NCI-H226 (cell line): ENCODE measurements around the gene MRNIP.

ENCODE experiments used
- DNase-seq: peaks from one replicate; pipeline ENCODE4 v3.0.0-alpha.2; 2015

Gene MRNIP, protein sequence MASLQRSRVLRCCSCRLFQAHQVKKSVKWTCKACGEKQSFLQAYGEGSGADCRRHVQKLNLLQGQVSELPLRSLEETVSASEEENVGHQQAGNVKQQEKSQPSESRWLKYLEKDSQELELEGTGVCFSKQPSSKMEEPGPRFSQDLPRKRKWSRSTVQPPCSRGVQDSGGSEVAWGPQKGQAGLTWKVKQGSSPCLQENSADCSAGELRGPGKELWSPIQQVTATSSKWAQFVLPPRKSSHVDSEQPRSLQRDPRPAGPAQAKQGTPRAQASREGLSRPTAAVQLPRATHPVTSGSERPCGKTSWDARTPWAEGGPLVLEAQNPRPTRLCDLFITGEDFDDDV

GRCh38 chr5:179858586-179859427 is at the start of gene MRNIP:
Gene MRNIP (minus strand): TSS chr5:179858817. CDS start chr5:179858796, 21 bp downstream.
- peak; percentile 93 for DNase-seq

DNA sequence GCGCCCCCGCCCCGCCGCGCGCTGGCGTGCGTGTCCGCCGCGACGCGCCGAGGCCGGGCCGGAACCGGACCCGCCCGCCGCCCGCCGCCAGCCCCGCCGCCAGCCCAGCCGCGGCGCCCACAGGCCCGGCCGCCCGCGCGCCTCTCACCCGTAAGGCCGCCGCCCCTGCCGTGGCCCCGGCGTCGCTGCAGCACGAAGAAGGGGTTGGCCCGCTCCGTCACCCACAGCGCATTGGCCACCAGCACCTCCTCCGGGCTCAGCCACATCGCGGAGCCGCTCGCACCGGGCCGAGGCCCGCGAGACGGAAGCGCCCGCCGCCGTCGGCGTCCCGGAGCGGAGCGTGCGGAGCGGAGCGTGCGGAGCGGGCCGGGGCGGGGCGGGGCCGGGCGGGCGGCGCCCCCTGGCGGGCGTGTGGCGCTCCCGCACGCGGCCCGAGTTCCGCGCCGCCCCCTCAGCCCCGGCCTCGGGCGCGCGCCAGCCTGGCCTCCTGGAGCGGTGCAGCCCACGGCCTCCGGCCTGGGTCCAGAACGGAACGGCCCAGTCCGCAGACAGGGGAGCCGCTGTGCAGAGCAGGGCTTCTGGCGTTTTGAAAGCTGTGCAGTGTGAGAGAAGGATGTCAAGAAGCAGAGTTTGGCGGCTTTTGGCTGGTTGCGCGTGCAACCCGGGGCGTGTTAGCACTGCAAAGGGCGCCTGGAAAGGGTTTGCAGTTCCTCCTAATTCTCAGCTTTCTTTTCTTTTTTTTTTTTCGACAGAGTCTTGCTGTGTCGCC is 49.1 kb upstream of the MRNIP start, which contains the start of gene TBC1D9B:
Gene TBC1D9B (minus strand): TSS at position 342 of the 769 bp plus-strand sequence. CDS start 76 bp downstream, at position 266.
- peak; percentile 57 for DNase-seq

DNA sequence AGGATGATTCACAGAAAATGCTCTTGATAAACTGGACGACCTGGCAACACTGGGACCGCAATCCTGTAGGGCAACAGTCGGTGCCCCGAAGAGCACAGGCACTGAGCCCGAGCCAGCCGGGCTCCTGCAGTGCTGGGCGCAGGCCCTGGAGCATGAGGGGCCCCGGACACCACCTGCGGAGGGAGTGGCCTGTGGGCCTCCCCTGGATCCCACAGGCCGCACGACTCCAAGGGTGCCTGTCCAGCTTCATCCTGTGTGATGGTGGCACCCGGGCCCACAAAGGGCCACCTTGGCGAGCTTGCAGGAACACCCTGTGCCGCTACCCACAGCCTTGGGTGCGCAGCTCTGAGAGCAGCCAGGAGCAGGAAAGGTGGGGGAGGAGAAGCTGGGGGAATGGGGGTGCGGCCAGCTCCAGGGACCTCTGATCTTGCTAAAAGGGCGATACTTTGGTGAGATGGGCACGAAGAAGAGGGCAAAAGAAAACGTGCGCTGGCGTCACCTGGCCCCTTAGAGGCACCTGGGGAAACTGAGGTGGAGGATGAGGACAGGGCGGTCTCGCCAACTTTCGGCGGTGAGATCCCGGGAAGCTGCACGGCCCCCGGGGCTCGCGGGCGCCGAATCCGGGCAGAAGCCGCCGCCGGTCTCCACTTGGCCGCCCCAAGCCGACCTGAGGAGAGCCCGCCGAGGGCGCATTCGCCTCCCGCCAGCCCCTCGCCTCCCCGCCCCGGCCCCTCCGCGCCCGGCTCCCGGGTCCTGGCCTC is 48.4 kb upstream of the MRNIP start:
- no peak for DNase-seq

GRCh38 chr5:179906294-179906794 is 47.7 kb upstream of the MRNIP start:
- DNase-seq = no peak

- no peak for DNase-seq
These were observed 46.5 kb upstream of the MRNIP start for GRCh38 chr5:179905161-179905560.

DNA sequence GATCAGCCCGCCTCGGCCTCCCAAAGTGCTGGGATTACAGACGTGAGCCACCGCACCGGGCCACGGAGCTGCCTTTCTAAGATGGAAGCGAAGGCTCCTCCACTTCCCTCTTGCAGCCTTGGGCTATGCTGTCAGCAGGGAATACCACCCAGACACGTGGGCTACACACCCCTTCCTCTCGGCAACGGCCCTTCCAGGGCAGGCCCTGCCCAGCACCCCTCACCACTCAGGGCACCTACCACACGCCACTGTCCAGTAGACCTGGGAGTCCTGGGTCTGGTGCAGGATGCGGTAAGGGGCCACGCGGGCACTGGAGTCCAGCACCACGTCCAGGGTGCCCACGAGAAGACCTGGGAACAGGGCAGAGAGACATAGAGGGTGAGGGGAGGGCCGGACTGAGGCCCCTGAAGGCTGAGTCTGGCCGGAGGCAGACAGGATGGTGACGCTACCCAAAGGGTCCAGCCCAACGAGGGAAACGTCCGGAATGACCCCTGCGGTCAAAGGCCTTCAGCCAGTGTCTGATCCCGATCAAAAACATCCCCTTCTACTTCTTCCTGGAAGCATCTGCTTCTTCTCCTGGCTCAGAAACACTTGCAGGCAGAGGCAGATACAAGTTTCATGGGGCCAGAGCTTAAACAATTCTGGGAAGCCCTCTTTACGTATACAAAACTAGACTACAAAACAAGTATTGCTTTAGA is 46.0 kb upstream of the MRNIP start:
- no peak for DNase-seq

DNA sequence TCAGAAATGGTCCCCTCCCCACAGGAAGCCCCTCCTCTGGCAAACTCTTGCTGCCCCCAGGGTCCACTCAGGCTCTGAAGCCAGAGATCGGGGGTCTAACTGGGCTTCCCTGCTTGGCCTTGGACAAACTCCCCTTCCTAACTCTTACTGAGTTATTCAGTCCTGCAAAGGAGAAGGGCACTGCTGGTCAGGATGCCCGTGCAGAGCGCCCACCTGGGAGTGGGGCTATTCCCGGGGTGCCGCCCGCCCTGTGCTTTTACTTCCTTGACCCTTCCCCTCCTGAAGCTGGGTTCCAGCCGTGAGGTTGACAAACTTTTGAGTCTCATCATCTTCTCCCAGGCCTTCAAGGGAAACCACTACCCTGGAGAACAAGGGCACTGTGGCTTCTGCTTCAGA is 44.1 kb upstream of the MRNIP start:
- DNase-seq = no peak

- DNase-seq = no peak
These were observed 43.5 kb upstream of the MRNIP start for GRCh38 chr5:179901915-179902762.

- DNase-seq = no peak
These were observed 42.8 kb upstream of the MRNIP start for GRCh38 chr5:179901462-179901861.

- DNase-seq = no peak
These were observed 42.1 kb upstream of the MRNIP start for GRCh38 chr5:179900711-179901110.

- DNase-seq = no peak
These were observed 41.6 kb upstream of the MRNIP start for GRCh38 chr5:179900206-179900605.

- no peak for DNase-seq
These were observed 37.2 kb upstream of the MRNIP start for GRCh38 chr5:179895861-179896260.

DNA sequence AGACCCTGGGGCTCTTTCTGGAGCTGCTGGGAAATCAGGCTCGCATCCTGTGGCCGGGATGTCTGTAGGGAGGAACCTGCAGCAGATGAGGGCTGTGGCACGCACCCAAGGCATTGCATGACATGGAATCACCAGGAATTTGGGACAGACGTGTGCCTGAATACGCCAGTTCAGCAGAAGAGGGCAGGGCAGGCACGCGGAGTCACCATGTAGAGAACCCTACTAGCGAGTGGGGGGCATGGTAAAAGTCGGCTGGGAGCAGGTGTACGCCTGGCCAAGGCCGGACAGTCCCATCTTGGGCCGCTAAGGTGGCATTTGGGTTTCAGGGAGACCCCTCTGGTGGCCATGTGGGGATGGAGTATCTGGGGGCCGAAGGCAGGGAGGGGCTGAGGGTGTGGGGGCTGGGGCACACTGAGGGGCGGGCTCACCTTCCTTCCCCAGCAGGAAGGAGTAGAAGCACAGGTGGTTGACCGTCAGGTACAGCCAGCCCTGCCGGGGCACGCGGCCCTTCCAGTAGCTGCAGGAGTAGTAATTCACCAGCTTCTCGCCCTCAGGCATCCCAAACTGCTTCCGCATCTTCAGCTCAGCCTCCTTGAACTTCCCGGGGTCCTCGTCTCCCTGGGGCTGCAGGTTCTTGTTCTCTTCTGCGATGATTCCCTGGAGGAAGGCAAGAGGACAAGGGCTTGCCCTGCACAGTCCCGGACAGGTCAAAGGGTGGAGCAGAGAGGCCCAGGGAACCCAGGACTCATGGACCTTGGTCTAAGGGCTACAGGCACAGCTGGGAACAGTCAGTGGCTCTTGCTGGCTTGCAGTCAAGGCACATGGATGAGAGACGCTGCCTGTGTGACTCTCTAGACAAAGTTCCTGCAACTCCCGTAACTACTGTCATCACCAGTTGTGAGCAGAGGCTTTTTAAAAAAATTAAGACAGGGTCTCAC is 35.6 kb upstream of the MRNIP start:
- DNase-seq = no peak

- no peak for DNase-seq
These were observed 34.7 kb upstream of the MRNIP start for GRCh38 chr5:179893076-179893957.

GRCh38 chr5:179892255-179892654 is 33.6 kb upstream of the MRNIP start:
- no peak for DNase-seq

DNA sequence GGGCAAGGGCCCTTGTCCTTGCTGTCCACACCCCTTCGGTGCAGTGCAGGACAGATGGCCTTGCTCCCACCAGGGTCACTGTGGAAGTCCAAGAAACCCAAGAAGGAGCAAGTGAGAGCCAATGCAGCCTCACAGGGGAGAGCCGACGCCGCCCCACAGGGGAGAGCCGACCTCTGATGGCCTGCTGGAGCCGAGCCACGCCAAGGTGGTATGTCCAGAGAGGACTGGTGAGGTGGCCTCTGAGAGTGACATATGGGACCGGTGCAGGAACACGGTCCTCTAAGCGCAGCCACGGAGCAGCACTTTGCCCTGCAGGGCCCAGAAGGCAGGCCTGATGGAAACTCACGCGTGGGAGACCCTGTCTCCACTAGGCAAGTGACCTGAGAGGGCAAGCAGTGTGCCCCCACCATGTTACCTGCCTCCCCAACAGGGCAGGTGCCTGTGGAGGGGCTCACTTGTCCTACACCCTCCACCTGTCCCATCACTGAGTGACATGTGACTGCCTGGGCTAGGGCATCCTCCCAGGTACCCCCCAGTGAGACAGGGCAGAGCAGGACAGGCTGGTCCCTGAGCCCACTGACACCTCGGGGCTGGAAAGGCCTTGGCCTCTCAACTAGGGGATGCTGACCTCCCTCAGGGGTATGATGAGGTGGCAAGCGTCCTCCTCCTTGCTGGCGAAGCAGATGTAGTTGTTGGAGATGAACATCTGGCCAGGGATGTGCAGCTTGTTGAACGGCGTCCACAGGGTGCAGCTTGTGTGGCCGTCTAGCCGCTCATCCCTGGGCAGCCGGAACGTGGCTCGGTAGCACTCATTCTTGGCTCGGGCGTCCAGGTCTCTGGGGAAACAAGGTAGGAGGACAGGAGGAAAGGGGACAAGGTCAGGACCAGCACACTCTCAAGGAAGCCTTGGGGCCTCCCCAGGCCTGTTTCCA is 32.4 kb upstream of the MRNIP start:
- DNase-seq = no peak

DNA sequence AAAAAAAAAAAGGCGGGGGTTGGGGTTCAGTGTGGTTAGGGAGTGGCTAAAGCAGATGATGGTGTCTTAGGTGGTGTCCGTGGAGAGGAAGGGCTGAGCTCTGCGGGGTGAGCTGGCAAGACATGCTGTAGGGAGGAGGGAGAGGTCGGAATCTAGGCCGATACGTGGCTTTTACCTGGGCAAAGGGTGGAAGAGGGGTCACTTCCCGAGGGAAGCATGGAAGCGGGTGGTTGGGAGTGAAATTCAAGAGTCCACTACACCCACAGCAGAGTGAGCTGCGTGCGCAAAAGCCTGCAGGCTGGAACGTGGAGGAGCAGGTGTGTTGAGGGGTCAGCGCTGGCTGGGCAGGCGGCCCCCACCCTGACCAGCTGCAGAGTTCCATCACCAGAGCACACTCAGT is 31.3 kb upstream of the MRNIP start:
- DNase-seq = no peak
